HG02588 (cell line): ENCODE results near the gene FTO.

ENCODE experiments used
- ATAC-seq: cut with Tn5 transposase; IDR thresholded peaks from one replicate; pipeline ENCODE4 v1.9.1; 2021; ENCODE audit warnings: mild to moderate bottlenecking, moderate library complexity; ENCODE audit not compliant: unreplicated experiment

The FTO gene

DNA sequence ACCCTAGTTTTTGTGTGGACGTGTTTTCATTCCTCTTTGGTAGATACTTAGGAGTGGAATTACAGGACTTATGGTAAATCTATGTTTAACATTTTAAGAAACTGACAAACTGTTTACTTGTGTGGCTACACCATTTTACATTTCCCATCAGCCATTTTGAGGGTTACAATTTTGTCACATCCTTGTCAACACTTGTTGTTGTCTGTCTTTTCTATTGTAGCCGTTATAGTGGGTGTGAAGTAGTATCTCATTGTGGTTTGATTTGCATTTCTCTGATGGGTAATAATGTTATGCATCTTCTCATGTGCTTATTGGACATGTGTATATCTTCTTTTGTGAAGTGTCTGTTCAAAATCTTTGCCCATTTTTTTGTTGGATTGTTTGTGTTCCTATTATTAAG lies 4.5 kb downstream of the FTO start:
- ATAC-seq: no peak

DNA sequence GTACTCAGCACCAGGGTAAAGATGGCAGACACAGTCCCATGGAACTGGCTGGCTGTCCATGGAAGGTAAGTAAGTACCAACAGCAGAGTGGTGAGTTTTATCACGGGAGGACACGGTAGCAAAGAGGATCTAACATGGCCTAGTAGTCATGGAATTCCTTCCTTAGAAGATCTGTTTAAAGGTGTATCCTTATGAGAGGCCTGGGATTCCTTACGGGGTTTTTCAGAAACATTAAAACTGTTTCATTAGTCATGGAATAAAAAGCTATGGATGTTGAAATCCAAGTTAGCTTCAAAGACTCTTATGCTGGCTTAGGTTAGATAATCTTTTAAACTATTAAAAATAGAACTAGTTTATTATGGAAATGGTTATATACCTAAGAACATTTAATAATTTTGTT lies 7.4 kb downstream of the FTO start:
- ATAC-seq: no peak

DNA sequence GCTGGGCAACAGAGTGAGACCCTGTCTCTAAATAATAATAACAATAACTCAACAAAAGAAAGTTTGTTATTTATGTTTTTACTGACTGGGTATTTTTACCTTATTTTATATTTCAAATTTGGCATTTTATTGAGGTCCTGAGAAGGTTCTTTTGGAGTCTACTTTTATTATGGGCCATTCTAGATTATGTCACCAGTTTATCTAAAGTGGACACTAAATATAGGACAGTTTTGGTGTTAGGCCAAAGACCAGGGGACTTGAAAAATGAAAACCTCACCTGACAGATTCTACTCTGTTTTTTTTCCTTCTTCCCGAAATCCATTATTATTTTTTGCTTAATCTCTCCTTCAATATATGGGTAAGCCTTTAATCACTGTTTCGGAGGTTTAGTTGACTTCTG lies 8.1 kb downstream of the FTO start:
- no peak for ATAC-seq

DNA sequence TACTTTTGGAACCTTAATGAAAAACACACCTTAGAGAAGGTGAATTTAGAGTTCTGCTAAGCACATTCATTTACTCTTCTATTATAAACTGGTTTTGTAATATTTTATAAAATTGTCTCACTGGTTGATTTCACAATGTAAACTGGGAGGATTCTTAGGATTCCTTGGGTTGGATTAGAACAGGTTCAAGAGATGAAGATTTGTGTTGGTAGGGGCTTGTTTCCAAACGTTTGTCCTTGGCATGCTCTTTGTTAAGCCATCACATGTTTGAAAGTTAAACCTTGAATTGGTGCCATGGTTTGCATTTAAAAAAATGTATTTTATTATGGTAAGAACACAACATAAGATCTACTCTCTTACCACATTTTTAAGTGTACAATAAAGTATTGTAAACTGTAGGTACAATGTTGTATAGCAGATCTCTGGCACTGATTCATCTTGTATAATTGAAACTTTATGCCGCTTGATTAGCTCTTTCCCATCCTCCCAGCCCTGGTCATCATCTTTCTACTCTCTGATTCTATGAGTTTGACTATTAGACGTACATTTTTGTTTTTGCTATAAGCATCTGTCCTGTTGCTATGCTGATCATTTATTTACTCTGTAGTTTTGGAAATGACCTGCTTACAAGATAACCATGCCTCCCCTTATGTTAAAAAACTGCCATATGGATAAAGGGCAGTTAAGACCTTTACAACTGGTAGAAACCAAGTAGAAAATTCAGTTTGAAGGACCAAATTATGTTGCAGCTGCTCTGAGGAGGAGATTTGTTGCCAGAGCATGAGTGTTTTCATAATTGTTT lies 9.6 kb downstream of the FTO start:
- ATAC-seq: no peak

DNA sequence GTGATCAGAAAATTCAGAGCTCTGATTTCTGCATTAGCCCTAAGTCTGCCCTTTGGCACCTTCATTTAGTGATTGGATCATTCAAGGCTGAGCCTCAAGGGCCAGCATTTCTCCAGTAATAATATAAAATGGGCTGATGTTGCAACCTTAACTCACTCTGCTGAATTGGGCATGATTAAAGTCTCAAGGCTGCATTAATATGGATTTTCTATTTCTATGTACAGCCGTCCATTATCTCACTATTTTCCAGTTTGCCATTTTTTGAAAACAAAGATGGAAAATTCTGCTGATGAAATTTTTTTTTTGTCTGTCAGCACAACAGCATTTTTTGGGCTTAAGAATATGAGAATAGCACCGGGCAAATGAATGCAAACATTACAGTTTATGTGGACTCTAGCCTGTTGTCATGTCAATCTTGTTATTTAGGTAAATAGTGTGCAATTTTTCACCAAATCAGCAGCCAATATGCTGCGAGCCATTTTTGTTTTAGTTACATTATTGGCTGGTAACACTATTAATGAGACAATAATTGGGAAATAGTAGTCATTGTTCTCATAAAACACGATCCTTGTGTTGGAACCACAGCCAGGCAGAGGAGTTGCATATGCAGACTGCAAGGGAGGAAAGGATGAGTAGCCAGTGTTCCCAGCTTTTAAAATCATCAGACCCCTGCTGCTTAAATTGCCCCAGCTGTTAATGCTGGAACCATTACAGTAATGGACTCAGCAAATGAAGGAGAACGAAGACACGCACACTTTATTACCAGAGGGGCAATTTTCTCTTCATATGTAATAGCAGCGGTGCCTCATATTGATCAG lies 10.5 kb downstream of the FTO start:
- ATAC-seq: no peak

DNA sequence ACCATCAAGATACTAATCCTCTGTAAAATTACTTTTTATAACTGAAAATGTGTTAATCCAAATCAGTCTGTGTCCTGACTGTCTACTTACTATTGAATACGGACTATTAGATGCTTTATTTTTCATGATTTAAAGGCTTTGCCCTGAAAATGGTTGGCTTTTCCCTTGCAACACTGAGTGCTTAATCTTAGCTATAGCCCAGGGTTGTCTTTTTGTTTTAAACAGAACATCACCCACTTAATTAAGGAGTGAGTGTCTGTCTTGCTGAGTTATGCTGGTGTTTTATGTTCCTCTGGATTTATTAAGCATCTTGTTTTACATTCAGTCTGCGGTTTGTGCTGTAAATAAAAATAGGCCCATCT lies 11.0 kb downstream of the FTO start:
- no peak for ATAC-seq

DNA sequence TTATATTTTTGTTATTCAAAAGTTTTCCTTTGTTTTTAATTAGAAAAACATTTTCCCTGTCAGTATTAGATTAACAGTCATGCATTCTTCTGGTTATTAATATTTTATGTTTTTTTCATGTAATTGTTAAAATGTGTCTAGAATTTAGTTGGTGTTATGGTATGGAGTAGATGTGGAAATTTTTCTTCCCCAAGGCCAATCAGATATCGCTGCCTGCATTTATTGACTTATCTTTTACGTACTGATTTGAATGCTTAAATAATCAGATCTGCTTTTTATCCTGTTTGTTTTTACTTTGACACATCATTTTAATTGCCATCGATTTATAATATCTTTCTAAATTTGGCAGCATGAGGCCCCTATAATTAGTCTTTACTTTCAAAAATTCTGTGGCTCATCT lies 13.6 kb downstream of the FTO start:
- no peak for ATAC-seq

DNA sequence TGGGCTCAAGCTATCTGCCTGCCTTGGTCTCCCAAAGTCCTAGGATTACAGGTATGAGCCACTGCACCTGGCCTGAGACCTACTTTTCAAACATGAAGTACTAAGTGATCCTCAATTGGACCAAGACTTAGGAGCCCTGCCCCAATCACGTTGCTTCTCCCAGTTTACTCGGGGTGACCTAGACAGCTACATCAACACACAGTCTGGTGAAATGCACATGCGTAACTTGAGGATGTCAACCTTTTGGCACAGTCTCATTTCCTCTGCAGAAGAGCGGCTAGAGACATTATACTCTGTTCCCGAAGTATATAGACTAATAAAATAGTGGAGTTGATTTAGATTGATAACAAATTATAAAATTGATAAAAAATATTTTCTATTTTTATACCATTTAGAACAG lies 17.1 kb downstream of the FTO start:
- ATAC-seq: no peak

DNA sequence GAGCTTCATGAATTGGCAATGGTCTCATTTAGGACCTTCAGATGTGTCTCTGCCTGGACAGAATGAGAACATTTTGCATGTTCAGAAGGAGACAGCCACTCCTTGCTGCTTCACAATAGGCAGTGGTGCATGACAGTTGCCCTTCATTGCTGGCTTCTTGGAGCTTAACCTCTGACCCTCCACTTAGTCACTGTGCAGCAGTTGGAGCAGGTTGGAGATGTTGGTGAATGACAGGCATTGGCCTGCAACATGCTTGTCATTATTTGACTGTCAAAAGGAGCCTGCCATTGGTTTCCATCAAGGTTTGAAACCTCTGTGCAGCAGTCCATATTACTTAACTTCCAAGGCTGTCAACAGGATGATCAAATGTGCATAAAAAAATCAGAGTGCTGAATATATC lies 22.7 kb downstream of the FTO start:
- no peak for ATAC-seq

DNA sequence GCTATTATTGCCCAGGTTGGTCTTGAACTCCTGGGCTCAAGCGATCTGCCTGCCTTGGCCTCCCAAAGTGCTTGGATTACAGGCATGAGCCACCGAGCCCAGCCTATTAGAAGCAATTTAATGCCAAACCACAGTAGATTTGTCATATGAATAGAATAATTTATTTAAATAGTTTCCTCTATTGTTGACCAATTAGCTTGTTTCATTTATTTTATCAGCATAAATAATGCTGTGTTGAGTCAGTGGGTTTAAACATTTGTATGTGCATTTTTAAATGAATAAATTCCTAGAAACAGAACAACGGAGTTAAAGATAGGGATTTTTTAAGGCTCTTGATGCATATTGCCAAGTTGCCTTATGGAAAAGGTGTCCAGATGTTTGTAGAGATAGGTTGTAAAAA lies 26.7 kb downstream of the FTO start:
- ATAC-seq: no peak

DNA sequence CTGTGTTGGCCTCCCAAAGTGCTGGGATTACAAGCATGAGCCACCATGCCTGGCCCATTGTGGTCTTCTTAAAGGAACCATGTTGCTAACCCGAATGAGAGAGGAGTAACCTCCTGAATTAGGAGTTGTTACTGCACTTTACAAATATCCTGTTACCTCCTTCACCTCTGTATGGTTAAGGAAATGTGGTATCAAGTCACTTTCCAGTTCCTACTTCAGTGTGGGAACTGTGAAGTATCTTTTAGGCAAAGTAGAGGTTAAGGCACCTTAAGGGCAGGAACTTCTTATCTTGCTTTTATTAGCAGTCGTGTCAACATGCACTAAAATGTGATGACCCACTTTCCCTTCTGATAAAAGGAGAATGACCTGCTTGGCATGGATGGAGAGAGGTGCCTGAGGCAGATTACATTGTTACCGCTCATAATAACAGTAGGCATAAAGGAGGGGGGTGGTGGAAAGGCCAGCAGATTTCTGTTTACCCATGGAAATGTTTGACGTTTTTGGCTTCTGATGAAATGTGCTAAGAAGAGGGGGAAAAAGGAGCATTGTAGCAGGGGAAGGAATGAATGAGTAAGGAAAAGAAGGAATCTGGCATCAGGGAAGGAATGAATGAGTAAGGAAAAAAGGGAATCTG lies 28.5 kb downstream of the FTO start:
- ATAC-seq: no peak

DNA sequence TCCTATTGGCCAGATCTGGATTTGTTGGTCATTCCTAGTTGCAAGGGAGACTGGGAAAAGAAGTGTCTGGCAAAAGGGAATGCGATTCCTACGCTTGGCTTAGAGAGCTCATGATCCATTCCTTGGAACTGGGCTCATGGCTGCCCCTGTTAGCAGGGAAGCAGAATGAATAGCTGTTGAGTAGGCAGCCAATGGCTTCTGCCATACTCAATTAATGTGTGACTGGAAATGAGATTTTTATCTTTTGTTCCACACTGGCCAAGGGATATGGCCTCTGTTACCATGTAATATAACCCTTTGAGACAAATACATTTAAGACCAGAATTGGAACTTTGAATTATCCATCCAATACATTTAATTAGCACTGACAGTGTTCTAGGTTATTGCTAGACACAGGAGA lies 31.0 kb downstream of the FTO start:
- ATAC-seq: no peak

DNA sequence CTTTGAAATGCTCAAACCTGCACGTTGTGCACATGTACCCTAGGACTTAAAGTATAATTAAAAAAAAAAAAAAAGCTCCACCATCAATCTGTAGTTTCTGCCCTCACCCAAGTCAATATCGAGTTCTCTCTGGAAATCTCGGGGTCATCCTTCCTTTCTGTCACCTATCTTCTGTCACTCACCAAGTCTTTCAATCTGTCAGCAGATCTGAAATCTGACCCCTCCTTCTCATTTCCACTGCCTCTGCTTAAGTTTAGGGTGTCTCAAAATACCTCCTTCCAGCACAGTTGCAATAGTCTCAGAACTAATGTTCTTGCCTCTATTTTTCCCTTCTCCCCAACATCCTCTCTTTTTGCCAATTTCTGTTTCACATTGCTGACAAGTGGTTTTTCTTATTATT lies 32.3 kb downstream of the FTO start:
- no peak for ATAC-seq

DNA sequence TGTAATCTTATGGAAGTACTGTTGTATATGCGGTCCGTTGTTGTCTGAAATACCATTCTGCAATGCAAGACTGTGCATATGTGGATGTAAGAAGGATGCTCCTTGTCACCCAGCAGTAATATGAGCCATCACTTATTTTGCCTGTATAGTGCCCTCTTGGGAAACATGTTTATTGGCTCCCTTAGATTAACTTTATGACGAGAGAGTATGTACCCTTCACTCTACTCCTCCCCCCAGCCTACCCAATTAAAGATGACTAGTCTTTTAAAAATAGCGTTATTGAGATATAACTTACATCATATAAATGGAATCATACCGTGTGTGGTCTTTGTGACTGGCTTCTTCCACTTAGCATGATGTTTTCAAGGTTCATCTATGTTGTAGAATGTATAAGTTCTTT lies 33.6 kb downstream of the FTO start:
- no peak for ATAC-seq

DNA sequence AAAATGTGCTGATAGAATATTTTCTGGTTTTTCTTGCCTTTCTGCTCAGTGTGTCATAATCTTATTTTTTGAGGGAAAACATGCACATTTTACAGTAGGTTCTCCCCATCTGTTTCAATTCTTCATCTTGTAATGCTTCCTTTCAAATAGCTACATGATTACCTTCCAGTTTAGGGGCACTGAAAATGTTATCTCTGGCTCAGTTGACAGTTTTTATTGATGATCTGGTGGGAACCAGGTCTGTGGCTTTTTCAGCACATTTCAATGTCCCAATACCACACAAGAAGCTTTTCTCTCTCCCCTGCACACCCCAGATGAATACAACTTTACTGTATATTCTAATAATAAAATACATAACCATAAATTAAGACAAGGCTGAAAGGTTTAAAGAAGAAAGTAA lies 36.5 kb downstream of the FTO start:
- no peak for ATAC-seq

DNA sequence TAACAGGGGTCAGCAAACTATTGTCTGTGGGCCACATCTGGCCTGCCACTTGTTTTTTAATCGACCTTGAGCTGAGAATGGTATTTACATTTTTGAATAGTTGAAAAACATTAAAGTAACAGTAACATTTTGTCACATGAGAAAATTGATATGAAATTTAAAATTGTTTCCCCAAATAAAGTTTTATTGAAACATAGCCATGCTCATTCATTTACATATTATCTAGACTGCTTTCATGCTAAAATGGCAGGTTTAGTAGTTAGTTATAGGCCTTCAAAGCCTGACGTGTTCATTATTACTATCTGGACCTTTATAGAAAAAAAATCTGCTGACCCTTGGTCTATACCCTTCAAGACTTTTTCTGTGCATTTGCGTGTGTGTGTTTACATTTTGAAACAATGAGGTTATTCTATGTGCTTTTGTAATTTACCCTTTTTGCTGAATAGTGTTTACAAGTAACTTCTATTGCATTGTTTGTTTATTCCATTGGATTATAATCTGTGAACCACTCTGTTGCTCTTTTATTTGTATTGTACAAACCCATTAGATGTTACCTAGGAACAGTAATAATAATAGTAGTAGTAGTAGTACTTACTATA lies 37.1 kb downstream of the FTO start:
- ATAC-seq: no peak

DNA sequence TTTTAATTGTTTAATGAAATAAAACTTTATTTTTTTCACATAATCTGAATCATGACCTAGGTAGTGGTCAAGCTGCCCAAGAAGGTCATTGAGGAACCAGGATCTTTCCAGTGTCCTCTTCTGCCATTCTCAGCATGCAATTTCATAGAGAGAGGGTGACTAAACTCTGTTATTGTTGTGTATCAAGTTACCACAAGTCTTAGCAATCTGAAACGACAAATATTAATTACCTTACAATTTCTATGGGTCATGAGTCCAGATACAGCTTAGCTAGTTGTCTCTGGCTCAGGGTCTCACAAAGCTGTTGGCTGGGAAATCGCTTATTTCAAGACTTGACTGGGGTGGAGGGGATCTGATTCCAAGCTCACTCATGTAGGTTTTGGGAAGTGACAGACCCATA lies 37.6 kb downstream of the FTO start:
- ATAC-seq: no peak

DNA sequence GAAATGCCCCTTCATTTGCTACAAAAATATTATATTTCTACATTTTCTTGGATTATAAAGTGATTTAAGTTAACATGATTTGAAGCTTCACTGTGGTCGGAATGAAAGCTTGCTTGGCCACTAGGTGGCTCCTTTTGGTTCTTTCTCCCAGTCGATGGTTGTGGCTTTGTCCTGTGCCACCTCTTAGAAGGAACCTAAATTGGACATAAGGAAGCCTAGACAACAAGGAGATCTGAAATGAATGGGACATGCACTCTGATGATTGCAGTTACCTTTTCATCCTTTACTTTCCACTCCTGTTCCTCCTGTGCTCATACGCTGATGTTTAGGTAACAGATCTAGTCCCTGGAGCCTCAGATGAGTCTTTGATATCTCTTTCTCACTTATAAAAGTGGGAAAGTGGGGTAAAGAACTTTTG lies 39.2 kb downstream of the FTO start:
- ATAC-seq: no peak

DNA sequence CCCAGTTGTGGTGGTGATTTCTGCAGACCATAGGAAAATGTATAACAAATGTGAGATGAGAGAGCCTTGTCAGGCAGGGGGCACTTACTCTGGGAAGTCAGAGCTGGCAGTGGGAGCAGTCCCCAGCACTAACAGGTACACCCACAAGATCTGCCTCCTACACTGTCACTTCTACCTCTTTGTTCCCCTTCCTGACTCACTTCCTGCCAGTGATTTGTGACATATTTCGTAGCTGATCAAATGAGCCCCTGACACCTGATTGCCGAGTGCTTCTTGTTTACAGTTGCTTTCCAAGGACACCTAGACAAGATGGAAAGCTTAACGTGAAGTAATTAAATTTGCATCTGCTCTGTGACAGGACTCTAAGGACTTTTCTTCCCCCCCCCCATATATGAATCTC lies 40.5 kb downstream of the FTO start:
- ATAC-seq: no peak

DNA sequence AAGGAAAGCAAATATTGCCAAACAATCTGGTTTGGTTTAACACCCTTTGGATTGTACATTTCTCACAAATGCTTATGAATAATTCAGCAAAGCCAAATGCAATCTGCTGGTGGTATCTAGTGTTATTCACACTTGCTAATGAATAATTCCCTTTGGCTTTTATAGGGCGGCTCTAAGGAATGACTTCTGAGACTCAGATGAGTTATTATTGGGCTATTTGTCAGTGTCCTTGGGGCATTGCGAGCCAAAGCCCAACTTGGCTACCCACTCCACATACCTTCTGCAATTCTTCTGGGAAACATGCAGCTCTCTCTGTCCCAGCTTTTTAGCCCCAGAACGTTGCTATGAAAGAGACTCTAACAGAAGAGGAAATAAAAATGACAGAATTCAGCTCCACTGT lies 41.1 kb downstream of the FTO start:
- no peak for ATAC-seq

DNA sequence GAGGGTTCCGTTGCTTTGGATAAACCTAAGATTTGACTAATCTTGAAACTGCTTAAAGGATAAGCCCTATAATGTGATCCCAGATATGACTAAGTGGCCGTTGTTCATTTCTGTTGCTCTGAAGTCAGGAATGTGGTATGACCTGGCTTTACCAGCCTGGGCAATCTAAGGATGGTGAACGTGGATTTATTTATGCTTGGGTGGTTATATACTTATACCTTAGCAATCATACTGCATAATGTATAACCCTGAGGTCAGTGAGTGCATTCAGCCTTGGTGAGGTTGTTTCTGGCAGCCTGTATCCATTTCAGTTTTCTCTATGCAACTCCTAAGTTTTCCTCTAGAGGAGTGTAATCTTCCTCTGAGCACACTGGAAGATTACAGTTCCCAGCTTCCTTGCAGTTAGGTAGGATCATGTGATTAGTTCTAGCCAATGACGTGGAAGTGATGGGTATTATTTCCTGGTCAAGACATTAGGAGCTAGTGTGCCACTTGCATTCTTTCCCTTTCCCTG lies 41.9 kb downstream of the FTO start:
- no peak for ATAC-seq
